HG03469 (cell line): ENCODE data around the gene PBOV1.
"Not testable (repeated sequence)": the region's sequence is repeated elsewhere in the genome, so short reads cannot be mapped to it uniquely, and the experiment has no call there.

Experiments used
- ATAC-seq: cut with Tn5 transposase; IDR thresholded peaks from one replicate; pipeline ENCODE4 v1.9.1; 2021; ENCODE audit warnings: mild to moderate bottlenecking, moderate library complexity, moderate number of reproducible peaks; ENCODE audit not compliant: unreplicated experiment

PBOV1 gene

DNA sequence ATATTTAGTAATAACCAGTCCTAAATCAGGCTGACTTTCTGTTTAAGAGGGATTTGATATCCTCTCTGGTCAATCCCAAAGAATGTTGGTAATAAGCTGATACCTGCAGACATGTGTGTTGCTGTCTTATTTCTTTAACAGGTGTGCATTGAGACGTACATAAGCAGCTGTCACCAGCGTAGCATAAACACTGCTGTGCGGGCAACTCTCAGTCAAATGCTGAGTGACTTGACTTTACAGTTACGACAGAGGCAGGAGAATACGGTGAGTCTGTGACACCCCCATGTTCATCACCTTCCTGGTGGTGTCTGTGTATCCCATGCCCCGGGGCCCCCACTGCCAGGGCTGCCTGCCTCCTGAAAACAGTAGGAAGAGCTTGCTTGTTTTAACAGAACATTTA, 20.1 kb upstream of the PBOV1 start:
- no peak for ATAC-seq

DNA sequence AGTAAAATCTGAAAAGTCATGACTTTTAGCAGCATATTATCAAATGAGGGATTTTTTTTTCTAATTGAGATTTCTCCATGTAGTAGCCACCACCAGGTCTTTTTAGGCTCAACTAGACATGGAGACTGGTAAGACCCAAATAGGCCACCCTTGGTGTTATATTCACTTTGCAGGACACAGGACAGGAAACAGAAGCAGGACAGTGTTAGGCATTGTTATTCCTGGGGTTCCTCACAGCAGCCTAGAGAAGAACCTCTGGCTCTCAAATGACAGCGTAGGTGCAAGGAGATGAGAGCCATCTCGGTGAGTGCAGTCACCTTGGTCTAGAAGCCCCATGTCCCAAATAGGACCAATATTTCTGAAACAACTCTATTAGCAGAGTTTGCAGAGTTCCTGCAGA, 19.2 kb upstream of the PBOV1 start:
- ATAC-seq = no peak

DNA sequence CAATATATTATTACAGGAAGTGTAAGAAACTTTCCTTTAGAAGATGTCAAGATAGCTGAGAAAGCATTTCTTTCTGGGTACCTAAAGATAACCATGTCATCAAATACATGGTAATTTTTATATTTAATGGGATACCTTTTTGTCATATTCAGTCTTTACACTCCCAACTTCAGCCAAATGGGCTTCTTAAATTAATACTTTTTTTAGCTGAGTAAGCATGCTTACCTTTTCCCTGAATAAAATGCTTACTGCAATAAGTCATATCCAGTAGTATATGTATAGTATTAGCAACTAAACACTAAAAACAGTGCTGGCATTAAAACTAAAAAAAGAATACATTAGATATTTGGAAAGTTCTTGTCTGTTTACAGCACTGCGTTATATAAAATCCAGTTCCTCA, 17.4 kb upstream of the PBOV1 start:
- no peak for ATAC-seq

DNA sequence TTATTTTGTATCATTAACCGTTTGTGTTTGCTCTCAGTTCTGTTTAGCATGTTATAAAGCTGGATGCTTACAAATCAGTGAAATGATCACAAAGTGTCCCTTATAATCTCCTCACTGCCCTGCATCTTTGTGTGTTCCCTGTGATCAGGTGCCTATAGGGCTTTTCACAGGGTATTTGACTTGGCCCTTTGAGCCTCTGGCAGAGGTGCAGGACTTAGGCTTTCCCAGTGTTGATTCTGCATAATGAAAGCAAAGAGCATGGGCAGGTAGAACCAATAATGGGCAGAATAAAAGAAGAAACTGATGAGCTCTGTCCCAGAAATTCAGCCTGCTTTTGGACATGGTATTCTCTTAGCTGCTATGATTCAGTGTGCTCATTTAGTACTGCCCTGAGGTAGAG, 16.9 kb upstream of the PBOV1 start:
- no peak for ATAC-seq

DNA sequence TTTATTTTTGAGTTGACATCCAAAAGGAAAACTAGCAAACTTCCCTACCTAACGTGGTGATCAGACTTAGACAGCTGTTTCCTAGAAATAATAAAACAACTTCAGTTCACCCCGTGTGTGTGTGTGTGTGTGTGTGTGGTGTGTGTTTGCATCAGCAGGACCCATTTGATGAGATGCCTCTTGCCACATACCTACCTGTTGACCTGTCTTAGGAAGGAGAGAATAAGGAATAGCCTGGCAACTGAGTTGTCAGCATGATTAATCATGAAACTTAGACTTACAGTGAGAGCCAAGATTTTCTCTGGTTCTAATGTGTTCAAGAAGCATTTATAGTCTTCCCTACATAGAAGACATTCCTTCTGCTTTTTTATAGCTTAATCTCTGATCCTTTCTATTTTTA, 16.1 kb upstream of the PBOV1 start:
- no peak for ATAC-seq

DNA sequence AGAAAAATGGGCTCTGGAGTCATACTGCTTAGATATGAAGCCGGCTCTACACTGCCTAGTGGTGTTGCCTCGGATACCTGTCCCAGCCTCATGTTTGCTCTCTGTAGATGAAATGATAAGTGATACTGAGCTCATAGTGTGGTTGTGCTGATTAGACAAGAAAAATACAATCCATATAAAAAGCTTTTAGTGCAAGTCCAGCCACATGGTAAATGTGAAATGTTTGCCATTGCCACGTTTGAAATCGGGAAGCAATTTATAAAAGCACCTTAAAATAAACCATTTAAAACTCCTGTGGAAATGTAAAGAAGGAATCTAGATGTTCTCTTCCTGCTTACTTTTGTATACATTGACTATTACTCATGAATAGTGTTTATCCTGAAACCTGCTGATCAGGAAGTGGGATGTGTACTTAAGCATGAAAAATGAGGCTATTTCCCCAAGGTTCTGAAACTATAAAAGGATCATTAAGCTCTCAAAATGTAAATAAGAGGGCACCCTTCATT, 13.1 kb upstream of the PBOV1 start:
- ATAC-seq = no peak

DNA sequence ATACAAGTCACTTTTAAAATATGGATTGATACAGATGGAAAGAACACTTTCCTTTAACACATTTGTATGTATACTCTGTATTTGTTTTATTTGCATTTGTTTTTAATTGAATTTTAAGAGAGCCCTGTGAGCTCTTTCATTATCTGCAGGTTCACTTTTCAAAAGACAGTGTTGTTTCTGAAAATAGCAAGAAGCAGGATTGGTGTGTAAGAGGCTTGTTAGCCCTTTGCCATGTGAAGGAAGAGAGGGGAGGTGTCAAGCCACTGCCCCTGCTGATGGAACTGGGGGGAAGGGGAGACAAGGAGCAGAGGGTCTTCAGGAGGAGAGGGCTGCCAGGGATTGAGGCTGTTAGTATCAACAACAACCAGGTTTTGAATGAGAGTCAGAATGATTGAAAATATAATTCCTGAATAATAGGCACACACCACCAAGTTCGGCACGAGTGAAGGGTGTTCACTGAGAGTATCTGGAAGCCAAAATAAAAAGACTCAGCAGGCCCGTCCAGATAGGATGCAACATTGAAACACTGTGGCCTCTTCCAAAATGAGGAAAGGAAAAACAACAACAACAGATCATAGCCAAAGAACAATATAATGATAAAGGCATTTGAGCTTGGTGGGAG, 12.6 kb upstream of the PBOV1 start:
- ATAC-seq = no peak

DNA sequence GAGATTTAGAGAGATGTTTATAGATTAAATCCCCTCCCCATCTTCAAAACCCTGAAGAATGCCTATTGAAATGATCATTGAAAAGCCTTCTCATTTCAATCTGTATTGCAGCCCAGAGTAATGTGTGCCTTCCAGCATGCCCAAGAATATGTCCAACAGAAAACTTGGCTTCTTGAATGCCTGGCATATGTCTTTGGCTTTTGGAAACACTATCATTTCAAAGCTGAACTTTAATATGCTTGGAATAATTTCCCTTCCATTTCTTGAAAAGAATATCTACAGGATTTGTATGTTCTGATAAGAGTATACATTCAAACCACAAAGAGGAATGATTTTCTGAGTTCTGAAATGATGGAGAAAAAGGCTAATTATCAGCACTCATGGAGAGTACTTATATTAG, 11.9 kb upstream of the PBOV1 start:
- ATAC-seq = no peak

DNA sequence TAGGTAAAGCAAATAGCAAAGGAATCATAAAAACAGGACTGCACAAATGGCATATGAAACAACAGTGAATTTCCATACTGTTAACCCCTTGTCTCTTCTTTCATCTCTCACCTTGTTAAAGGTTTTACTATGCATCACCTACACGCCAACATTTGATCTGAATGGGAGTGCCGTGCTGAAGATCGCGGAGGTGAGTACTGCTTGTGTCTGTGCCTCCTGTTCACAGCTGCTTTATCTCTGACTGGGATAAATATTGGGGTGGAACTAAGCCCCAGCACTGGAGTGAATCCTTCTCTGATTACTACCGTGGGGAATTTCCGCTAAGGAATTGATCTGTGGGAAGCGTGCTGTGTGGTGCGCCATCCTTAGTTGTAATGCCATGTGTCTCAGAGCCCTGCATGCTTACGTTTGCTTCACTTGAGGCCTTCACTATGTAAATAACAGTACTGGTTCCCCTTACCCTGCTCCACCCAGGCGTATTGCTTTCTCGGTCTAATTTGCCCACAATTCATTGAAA, 11.4 kb upstream of the PBOV1 start:
- ATAC-seq = no peak

DNA sequence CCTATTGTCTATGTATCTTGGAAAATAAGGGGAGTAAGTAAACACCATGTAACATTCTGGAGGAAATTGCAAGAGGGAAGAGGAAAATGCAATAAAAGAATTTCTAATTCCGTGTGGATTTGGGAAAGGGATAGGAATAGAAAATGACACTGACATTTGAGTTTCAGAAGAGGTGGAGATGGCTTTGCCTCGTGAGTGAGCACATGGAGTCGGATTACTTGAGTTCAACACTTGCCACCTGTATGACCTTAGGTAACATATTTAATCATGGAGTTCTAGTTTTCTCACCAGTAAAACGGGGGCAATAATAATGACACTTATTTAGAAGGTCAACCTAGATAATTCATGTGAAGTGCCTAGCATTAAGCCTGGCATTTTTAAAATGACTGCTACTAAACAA, 10.8 kb upstream of the PBOV1 start:
- ATAC-seq = no peak

DNA sequence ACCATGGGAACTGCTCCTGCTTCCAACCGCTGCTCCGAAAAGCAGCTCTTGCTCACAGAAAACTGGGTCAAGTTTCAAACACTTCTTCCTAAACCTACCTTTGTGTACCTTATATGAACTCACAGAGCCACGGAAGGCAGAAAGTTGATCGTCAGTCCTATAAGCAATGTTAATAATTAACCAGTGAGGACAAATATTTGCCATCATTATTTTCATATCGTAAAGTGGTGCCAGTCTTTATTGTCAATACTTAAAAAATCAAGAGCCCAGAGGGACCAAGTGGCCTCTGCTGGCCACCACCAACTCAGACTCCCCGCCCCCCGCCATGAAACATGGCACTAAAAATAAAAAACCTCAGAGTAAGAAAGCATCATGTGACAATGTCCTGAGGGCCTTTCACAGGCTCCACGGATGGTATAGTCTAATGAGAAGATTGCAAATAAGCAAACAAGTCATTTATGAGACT, 9.1 kb upstream of the PBOV1 start:
- ATAC-seq = no peak

DNA sequence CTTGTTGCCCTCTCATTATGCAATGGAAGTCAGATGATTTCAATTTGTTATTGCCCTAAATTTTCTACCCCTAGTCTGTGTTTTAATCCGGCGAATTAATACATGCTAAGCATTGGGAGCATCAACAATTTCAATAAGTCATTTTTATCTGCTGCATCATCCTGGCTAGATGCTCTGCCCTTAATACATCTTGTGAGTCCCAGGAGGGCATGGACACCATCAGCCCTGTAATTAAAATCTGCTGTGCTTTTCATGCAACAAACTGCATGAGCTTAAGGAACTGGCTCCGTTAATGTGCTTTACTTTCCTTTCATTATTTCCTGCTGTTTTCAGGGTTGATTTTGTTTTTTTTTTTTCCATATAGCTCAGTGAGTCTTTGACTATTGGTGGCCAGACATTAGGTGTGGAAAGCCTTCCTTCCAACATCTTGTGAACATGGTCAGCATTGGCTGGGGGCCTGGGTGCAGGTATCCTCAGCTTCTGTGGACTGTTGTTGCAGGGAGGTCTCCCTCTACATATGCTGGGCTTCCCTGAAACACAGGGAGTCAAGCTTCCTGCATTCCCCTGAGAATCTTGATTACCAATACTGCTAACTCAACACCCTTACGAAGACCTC, 8.5 kb upstream of the PBOV1 start:
- no peak for ATAC-seq

DNA sequence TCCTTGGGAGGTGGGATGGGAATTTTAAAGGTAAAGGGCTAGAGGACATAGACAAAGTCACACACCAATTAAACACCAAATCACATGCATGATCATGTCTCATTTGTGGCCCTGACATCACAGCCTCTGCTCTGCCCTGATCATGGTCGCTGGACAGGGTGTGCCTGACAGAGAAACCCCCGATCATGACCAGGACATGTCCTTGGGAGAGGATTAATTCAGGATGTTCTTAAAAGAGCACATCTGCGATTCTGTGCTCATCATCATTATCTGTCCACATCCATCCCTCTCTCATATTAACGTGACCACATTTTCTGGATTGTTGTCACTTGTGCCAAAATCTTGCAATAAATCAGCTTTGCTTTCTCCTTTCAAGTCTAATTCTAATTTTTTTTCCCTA, 7.7 kb upstream of the PBOV1 start:
- ATAC-seq = no peak

DNA sequence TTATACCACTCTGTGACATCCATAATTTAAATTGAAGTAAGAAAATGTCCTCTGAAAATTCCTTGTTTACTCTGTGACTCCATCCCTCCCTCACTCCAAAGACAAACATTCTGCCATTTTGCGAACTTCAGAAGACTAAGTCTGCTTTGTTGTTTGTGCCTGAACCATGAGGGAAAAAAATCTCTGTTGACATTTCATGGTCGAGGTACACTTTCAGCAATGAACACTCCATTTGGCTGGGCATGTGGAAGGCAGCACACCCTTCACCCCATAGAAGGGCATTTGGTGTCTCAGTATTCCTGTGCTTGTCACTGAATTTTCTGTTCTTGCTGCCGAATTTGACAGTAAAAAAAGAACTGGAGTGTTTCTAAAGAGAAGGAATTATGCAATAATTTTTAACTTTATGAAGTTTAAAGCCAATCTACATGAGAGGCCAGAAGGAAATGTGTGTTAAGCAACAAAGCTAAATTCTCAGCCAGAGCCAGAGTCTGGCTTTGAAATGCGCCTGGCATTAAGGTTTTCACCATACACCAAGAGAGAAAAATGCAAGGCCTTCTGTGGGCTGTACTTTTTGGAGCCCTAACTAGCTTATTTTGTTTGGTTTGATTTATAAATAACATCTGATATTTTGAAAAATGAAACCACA, 4.7 kb upstream of the PBOV1 start:
- ATAC-seq = no peak

DNA sequence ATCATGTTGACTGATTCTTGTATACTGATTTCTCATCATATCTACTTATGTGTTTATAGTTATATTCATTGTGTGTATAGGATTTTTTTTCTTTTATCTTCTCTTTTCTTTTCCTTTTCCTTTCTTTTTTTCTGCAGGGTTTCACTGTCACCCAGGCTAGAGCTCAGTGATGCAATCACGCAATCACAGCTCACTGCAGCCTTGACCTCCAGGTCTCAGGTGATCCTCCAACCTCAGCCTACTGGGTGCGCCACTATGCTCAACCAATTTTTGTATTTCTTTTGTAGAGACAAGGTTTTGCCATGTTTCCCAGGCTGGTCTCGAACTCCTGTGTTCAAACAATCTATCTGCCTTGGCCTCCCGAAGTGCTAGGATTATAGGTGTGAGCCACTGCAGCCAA, 1.6 kb upstream of the PBOV1 start:
- no peak for ATAC-seq

DNA sequence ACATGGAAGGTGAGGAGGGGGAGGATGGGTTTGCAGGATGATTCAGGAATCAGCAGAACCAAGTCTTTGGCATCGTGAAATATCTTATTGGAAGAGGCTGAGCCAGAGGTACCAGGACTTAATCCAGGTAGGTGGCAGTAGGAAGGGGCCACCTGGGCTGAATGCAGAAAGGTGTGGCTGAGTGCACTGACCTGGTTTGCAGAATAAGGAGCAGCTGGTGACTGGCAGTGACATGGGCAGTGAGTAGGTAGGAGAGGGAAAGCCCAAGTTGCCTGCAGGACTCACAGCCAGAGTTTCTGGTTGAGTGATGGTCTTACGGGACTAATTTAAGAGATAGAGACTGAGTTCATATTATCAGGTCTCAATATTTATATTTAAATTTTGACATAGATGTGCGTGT, 1.1 kb upstream of the PBOV1 start:
- no peak for ATAC-seq

DNA sequence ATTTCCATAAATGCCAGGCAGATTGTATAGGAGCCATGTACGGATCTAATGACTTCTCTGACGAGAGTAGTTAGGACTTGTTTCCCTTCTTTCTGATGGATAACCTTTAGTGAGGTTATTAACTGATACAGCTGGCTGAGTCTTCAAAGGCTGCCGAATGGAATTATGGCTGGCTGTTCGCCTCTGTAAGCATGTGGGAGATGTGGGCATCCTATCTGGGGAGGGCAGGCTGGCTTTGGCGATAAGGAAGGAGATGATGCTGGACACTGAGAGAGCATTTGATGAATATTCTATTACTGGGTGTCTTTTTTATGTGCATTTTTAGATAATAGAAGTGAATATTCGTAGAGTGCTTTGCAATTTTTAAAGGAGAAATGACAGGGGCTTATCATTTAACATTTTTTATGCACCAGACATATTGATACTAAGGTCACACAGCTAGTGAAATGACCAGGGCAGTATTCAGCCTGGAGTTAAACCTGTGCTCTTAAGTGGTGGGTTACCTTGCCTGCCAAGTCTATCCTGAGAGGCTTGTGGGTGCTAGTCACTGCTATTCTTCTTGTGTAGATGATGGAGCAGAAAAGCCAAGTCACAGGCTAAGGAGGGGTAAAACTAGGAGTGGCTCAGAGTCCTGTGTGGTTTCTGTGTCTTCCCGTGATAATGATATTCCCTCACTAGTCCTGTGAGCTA, 3.1 kb downstream of the PBOV1 start:
- ATAC-seq = no peak

DNA sequence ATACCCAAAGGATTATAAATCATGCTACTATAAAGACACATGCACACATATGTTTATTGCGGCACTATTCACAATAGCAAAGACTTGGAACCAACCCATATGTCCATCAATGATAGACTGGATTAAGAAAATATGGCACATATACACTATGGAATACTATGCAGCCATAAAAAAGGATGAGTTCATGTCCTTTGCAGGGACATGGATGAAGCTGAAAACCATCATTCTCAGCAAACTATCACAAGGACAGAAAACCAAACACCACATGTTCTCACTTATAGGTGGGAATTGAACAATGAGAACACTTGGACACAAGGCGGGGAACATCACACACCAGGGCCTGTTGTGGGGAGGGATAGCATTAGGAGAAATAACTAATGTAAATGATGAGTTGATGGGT, 5.8 kb downstream of the PBOV1 start:
- ATAC-seq = not testable (repeated sequence)

DNA sequence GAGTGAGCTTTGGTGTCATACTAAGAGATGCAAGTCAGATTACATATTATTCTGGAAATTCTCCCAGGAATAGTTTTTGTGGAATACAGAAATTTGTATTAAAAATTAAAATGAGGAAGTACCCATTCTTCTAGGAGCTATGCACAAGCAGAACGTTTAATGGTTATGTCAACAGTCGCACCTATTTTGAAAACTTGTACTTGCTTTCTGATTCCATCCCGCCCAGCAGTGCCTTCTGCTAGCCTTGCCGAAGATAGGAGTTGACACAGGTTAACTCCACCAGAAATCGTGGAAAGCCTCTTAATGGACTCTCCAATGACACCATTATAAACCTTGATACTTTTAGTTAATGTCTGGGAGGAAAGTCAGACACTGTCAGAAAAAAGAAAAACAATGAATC, 6.7 kb downstream of the PBOV1 start:
- ATAC-seq = no peak

DNA sequence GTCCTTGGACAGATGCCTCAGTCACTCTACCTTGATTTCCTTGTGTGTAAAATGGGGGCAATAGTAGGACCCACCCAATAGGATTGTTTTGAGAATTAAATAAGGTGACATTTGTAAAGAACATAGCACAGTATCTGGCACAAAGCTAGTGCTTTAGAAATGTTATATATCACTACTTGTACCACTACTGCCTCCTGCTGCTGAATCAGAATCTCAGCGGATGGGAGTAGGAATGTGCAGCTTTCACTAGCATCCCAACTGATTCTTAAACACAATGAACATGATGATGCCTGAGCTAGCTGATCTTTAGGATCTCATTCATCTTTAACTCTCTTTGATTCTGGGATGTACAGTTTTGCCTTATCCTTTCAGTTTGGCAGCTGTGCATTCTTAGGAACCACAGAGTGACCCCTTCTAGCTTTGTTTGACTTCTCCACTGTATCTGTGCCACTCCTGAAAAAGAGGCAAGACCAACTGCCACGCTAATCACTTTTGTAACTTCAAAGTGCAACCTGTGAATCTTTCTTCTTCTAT, 7.2 kb downstream of the PBOV1 start:
- no peak for ATAC-seq

DNA sequence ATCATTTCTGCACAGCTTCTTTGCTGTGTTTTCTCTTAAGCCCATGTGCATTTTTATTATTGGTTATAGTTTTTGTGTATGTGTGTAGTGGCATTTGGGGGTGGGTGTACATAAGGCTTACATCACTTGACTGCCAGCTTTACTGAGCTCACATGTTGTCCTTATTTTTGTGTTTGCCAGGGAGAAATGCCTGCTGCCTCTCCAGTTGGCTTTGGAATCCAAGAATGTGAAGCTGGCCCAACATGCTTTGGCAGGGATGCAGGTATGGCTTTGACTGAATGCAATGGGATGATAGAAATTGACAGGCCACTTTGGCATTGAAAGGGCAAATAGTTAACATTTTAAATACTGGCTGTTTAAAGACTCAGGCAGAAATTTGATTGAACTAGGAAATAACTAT, 11.4 kb downstream of the PBOV1 start:
- ATAC-seq = no peak
